GM12873 (cell line): ENCODE data around the gene MDM4.
A peak's percentile ranks its signal among the peaks of the same experiment; 100 is the strongest.

Experiments
- TF ChIP-seq, protein P1 (sequence below): IDR thresholded peaks from 2 replicates; pipeline ENCODE4 v1.5.1; 2012; ENCODE audit warnings: low read depth, mild to moderate bottlenecking, moderate library complexity, low read length, control low read depth; ENCODE audit not compliant: insufficient read depth; ENCODE audit errors: missing control alignments

The MDM4 gene

DNA sequence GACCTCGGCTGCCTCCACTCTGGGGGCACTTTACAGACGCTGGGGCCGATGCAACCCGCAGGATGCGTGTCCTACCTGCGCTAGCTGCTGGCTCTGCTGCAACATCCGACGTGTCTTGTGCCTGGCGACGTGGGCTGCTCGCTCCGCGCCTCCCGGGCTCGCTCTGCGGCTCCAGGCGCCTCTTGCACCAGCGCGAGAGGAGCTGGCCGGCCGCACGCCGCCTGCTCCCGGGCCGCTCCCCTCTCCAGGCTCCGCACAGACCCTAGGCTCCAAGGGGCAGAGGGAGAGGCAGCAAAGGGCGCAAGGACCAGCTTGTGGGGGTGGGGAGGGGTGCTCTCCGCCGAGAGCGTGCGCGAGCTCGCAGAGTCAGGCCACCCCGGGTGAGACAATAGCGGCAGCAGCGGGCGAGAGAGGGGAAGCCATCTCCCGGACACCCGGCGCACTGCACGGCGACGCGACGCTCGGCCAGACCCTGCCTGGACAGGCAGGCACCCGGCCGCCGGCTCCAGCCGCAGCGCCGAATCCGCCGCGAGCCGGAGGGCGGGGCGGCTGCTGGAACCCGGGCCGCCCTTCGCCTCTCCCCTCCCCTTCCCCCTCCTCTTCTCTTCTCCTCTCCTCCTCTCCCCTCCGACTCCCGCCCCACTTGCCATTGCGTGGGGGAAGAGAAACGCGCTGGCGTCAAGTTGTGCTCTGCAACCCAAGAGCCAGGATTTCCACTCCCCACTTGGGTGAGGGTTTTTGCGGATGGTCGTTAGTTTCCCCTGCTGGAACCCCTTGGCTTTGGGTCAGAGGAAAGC lies 21.7 kb upstream of the MDM4 start, which contains the start of gene PIK3C2B:
PIK3C2B (minus strand) TSS at position 525 of the 797 bp plus-strand sequence. CDS start 25,003 bp downstream, outside the sequence.
- TF ChIP-seq, protein P1, sequence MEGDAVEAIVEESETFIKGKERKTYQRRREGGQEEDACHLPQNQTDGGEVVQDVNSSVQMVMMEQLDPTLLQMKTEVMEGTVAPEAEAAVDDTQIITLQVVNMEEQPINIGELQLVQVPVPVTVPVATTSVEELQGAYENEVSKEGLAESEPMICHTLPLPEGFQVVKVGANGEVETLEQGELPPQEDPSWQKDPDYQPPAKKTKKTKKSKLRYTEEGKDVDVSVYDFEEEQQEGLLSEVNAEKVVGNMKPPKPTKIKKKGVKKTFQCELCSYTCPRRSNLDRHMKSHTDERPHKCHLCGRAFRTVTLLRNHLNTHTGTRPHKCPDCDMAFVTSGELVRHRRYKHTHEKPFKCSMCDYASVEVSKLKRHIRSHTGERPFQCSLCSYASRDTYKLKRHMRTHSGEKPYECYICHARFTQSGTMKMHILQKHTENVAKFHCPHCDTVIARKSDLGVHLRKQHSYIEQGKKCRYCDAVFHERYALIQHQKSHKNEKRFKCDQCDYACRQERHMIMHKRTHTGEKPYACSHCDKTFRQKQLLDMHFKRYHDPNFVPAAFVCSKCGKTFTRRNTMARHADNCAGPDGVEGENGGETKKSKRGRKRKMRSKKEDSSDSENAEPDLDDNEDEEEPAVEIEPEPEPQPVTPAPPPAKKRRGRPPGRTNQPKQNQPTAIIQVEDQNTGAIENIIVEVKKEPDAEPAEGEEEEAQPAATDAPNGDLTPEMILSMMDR: peak; percentile 58

DNA sequence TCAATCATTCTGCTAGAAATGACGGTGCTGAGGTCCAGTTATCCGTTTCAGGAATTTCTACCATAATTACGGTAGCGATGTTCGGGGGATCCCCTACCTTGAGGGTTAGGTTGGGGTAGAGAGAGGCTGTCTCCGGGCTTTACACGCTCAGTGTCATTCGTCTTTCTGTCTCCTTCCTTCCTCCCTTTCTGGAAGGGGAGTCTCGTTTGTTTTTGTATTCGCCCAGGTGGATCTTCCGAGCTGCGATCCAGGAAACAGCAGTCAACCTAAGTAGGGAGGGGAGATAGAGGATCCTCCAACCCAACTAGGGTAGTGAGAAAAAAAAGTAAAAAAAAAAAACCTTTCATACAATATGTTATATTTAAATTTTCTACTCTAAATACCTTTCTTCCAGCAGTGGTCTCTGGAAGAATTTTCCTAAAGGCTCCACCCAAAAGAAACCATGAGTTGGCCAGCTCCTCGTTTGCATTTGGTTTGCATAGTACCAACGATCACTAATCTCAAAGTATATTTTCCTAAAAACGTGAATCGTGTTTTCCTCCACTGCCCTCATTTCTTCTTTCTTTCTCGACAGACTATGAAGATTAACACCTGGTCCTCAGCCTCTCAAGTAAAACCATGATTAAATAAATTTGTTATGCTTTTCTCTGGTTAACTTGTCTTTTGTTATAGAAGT lies 21.0 kb upstream of the MDM4 start:
- TF ChIP-seq, protein P1: no peak

DNA sequence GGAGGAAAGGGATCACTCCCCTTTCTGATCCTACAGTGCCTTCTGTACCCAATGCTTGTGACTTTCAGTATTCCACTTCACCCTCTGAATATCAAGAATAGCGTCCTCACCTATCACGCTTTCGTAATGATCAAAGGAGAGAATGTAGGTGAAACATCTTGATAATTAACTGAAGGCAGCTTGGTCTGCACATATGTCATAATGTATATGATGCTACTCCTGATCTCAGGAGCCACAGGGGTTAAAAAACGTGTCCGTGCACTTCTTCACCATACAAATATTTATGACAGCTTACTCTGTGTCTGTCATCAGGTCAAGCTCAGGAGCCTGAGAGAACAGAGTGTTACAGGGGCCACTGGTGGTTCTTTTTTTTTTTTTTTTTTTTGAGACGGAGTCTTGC lies 20.4 kb upstream of the MDM4 start:
- TF ChIP-seq, protein P1: no peak

DNA sequence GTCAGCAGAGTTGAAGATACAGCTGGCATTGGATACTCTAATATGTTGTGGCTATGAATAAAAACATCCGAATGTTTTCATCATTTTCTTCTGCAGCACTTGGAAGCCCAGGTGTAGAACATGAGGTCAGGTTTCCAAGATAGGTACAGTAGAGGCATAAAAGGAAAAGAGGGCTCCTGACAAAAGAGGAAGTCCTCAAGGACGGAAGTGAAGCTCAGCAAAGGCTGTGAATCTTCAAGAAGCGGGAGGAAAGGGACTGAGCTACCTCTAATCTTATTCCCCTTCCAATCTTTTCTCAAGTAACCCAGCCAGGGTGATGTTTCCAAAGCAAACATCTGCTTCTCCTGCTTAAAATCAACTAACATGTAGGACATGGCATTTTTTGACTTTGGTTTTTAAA lies 17.2 kb upstream of the MDM4 start:
- TF ChIP-seq, protein P1: no peak

DNA sequence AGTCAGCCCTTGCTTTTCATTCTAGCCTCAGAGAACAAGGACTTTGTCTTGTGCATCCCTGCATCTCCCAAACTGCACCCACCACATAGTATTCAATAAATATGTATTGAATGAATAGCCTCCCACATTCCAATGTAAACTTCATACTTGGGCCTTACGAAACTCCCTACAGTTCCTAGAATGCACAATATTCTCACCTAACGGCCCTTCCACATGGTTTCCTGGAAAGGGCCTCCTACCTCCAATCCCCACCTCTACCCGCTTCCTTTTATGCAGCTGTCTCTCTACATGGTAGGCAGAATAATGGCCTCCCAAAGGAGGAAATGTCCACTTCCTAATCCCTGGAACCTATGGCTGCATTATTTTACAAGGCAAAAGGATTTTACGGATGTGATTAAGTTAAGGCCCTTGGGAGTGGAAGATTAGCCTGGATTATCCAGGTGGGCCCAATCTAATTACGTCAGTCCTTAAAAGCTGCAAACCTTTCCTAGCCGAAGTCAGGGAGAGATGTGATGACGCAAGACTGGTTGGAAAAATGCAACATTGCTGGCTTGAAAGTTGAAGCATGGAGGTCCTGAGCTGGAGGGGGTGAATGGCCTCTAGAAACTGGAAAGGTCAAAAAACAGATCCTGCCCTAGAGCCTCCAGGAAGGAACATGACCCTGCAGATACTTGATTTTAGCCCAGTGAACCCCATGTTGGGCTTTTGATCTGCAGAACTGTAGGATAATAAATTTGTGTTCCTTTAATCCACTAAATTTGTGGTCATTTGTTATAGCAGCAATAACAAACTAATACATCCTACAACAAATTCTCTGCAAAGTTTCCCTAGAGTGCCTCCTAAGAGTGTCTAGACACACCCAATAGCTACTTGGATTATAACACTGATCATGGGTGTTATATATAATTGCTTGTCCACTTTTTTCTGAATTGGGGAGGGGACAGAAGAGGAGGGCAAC lies 16.4 kb upstream of the MDM4 start:
- TF ChIP-seq, protein P1: no peak

DNA sequence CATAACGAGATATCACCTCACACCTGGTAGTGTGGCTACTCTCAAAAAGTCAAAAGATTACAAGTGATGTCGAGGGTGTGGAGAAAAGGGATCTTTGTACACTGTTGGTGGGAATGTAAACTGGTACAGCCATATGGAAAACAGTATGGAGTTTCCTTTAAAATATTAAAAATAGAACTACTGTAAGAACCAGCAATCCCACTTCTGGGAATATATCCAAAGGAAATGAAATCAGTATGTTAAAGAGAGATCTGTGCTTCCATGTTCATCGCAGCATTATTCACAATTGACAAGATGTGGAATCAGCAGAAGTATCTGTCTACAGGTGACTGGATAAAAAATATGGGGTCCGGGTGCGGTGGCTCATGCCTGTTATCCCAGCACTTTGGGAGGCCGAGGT lies 14.0 kb upstream of the MDM4 start:
- TF ChIP-seq, protein P1: no peak
